PFSK-1 (cell line): ENCODE data around the gene PRDM1.

Experiments used
- FOXP2 ChIP-seq: optimal IDR thresholded peaks from 2 replicates; pipeline ENCODE3; 2011; ENCODE audit warnings: borderline replicate concordance, control low read depth, inconsistent platforms; ENCODE audit not compliant: insufficient read depth; ENCODE audit errors: extremely low read length, extremely low read depth
- POLR2AphosphoS5 ChIP-seq: IDR thresholded peaks from 2 replicates; pipeline ENCODE4 v1.6.1; 2012; ENCODE audit warnings: low read depth, mild to moderate bottlenecking, control low read depth, low read length, moderate library complexity
- SIN3A ChIP-seq: IDR thresholded peaks from 2 replicates; pipeline ENCODE4 v1.6.1; 2012; ENCODE audit warnings: mild to moderate bottlenecking, low read length, moderate library complexity, borderline replicate concordance; ENCODE audit not compliant: insufficient read depth
- TAF1 ChIP-seq: IDR thresholded peaks from 2 replicates; pipeline ENCODE4 v1.6.1; 2012; ENCODE audit warnings: low read length, control low read depth, borderline replicate concordance; ENCODE audit not compliant: insufficient read depth
- TF ChIP-seq, protein P1 (sequence below), 2 experiments: IDR thresholded peaks; 2 replicates each; pipeline versions ENCODE4 v1.6.1 to v1.8.0; 2011 to 2012; ENCODE audit warnings: low read depth in 2 of 2, low read length in 2 of 2, control low read depth in 1 of 2, inconsistent platforms in 1 of 2, mild to moderate bottlenecking in 1 of 2, moderate library complexity in 1 of 2; ENCODE audit not compliant: insufficient read depth in 1 of 2

DNA sequence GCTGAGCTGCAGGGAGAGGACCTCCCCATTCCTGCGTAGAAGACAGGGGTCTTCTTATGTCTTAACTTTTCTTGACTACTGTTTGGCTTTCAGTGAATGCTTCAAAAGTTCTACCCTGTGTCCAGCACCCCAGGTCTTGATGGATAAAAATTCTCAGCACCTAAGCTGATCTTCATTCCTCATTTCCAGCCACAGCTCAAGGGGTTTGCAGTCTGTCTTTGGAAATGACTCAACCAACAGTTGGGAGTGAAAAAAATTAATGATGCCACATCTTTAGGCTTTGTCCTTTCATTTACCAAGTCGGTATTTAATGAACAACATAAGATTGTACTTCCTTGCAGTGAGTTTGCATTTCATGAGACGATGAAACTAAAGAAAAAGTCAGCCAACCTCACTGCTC lies 40.3 kb downstream of the PRDM1 start:
- no peak for TF ChIP-seq SIN3A
- TF ChIP-seq POLR2AphosphoS5 = no peak
- no peak for TF ChIP-seq TAF1
- TF ChIP-seq, protein P1, sequence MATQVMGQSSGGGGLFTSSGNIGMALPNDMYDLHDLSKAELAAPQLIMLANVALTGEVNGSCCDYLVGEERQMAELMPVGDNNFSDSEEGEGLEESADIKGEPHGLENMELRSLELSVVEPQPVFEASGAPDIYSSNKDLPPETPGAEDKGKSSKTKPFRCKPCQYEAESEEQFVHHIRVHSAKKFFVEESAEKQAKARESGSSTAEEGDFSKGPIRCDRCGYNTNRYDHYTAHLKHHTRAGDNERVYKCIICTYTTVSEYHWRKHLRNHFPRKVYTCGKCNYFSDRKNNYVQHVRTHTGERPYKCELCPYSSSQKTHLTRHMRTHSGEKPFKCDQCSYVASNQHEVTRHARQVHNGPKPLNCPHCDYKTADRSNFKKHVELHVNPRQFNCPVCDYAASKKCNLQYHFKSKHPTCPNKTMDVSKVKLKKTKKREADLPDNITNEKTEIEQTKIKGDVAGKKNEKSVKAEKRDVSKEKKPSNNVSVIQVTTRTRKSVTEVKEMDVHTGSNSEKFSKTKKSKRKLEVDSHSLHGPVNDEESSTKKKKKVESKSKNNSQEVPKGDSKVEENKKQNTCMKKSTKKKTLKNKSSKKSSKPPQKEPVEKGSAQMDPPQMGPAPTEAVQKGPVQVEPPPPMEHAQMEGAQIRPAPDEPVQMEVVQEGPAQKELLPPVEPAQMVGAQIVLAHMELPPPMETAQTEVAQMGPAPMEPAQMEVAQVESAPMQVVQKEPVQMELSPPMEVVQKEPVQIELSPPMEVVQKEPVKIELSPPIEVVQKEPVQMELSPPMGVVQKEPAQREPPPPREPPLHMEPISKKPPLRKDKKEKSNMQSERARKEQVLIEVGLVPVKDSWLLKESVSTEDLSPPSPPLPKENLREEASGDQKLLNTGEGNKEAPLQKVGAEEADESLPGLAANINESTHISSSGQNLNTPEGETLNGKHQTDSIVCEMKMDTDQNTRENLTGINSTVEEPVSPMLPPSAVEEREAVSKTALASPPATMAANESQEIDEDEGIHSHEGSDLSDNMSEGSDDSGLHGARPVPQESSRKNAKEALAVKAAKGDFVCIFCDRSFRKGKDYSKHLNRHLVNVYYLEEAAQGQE (IDR thresholded peaks at IDR 0.05; ENCODE audit: insufficient read depth in 1 of 2, low read depth in 2 of 2, low read length in 2 of 2) = no peak
- TF ChIP-seq FOXP2 = no peak
